NCI-H524 (cell line): ENCODE results near the gene FHIP2A.

ENCODE experiments used
- DNase-seq, 2 experiments: peaks; one replicate each; lab custom pipeline; 2025; lab: John Stamatoyannopoulos, UW

Gene FHIP2A

GRCh38 chr10:114857922-114858629 lies 36.5 kb downstream of the FHIP2A start:
- no peak for DNase-seq

GRCh38 chr10:114859222-114859621 lies 37.6 kb downstream of the FHIP2A start:
- no peak for DNase-seq

- no peak for DNase-seq
Observed at GRCh38 chr10:114862456-114862855, 40.9 kb downstream of the FHIP2A start.

DNA sequence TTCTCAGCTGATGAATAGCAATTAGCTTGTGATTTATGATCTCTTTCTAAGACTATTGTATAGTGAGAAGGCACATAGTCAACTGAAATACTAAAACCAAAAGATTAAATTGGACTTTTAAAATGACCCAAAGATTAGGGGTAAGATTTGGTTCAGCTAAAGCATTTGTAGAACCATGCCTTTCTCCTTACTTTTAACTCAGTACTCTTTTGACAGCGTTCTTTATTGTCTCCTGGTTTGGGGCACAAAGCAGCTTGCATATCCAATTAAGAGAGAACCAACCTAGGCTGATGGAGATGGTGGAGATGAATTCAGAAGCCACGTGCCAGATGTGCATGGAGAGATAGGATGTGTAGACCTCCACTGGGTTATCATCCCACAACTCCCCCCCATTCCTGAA lies 45.8 kb downstream of the FHIP2A start:
- no peak for DNase-seq

DNA sequence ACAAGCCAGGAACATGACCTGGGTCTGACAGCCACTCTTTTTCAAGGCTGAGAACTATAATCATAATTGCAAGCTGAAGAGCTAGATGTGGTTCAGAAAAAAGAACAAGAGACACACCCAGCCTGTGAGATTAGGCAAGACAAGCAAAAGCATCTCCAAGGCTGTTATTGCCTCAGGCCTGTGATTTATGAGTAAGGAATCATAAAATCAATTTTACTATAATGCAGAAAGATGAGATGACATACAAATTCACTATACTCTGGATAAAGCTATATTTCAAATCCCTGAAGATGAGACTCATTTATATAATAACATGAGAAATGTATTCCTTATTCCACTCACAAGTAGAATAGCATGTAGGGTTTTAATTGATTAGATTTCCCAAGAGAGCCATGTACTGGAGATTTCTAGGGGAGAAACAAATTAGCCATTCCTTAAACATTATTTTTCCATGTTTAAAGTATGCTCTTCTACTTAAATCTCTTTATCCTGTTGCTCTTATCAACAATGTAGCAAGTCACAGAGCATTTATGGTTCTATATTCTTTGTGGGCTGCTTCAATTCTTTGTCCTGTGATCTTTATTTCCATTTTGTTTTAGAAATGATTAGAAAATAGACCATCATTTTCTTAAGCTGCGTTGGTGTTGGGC lies 47.4 kb downstream of the FHIP2A start:
- DNase-seq = no peak

GRCh38 chr10:114869520-114869892 lies 47.9 kb downstream of the FHIP2A start:
- no peak for DNase-seq

DNA sequence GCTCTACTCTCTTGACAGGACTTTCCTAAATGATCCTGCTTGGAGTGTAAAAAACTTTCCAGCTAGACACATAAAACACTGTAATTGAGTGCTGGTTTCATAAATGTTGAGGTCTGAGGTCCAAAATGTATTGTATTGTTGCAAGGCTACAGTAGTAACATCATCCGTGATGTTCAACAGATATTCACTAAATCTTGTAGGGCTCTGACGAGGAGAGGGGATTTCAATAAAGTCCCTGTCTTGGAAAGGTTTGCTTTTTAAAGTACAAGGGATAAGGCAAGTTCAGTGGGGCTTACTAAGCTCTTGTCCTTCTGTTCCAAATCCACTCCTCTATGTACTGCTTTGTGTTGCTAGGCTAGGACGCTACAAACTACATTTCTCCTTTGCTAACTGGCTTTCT lies 48.9 kb downstream of the FHIP2A start:
- DNase-seq = no peak

DNA sequence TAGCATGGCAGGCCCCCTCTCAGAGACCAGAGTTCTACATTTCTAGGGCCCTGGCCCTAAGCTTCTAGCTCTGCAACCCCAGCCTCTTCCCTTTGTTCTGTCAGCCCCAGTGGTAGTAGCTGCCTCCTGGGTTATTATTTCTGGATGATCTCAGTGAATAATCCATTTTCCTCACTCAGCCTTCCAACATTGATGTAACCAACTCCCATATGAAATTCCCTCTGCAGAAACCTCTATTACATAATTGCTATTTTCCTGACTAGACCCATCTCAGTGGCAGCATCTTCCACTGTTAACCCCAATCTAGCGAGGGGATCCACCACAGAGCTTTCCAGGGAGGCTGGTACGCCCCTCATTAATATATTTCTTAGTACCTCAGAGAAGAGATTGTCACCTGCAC lies 49.8 kb downstream of the FHIP2A start:
- DNase-seq = no peak
